Heart left ventricle (tissue), 16 donors: ENCODE results near the gene PHTF1. TPM values are rescaled to one million over a fixed set of nuclear protein-coding genes. Genes with fewer than 3 reads are reported as not detected.

ENCODE experiments used
- ATAC-seq, 4 donors: fragments of 200-7000 bp; cut with Tn5 transposase; one replicate each; pipeline ENCODE4 v1.9.1; 2020 to 2022; ENCODE audit warnings: moderate library complexity in 4 of 4, mild to moderate bottlenecking in 3 of 4, moderate number of reproducible peaks in 1 of 4
- DNase-seq, 5 donors: peaks; one replicate each; pipeline ENCODE4 v3.0.0-alpha.2; 2020
- H3K27ac ChIP-seq, 12 donors: fragments of 200-600 bp; sonication (generic) in 4 of 12; one replicate each; pipeline versions ENCODE4 v1.5.0 to v1.8.0; 2016 to 2022; ENCODE audit warnings: mild to moderate bottlenecking in 2 of 12
- H3K27me3 ChIP-seq, 9 donors: fragments of 200-600 bp; sonication (generic) in 2 of 9; one replicate each; pipeline versions ENCODE4 v1.5.1 to v1.8.0; 2016 to 2022; ENCODE audit warnings: mild to moderate bottlenecking in 3 of 9
- H3K36me3 ChIP-seq, 9 donors: fragments of 200-600 bp; sonication (generic) in 2 of 9; one replicate each; pipeline versions ENCODE4 v1.5.0 to v1.8.0; 2018 to 2022; ENCODE audit warnings: mild to moderate bottlenecking in 2 of 9
- H3K4me1 ChIP-seq, 12 donors: fragments of 200-600 bp; sonication (generic) in 4 of 12; one replicate each; pipeline versions ENCODE4 v1.5.0 to v1.8.0; 2016 to 2022; ENCODE audit warnings: mild to moderate bottlenecking in 3 of 12
- H3K4me3 ChIP-seq, 12 donors: fragments of 200-600 bp; sonication (generic) in 4 of 12; one replicate each; pipeline versions ENCODE4 v1.5.0 to v1.8.0; 2017 to 2022; ENCODE audit warnings: mild to moderate bottlenecking in 9 of 12, moderate library complexity in 4 of 12
- H3K9me3 ChIP-seq, 12 donors: fragments of 200-600 bp; sonication (generic) in 4 of 12; one replicate each; pipeline versions ENCODE4 v1.5.0 to v1.8.0; 2016 to 2022; ENCODE audit warnings: mild to moderate bottlenecking in 1 of 12
- CTCF ChIP-seq, 12 donors: fragments of 200-600 bp; sonication (generic) in 4 of 12; IDR thresholded peaks; one replicate each; pipeline versions ENCODE4 v1.5.0 to v1.8.0; 2018 to 2022; ENCODE audit warnings: antibody characterized with exemption in 12 of 12, mild to moderate bottlenecking in 5 of 12
- POLR2A ChIP-seq, 2 donors: fragments of 450-650 bp; IDR thresholded peaks; one replicate each; pipeline ENCODE4 v1.6.1; 2017; ENCODE audit warnings: antibody characterized with exemption in 2 of 2, mild to moderate bottlenecking in 2 of 2, moderate library complexity in 2 of 2
- WGBS, 4 donors: extraction: QIAGEN DNeasy Blood & Tissue Kit in 2 of 4; methylation state at CpG; one replicate each; pipeline versions ENCODE4 v1.1.5 to v1.1.7; 2013 to 2018; 5-methylcytosine and 5-hydroxymethylcytosine counted together
- intact Hi-C, 10 donors: fragments of 100-400 bp; cut with DNase I; formaldehyde crosslinking; loops; one replicate each; pipeline versions ENCODE4 v1.11.1 to v1.14.2; 2022
- polyA plus RNA-seq, 2 donors: library from polyadenylated mRNA; stranded (reverse); fragments of 200-250 nt; gene quantifications; one replicate each; pipeline ENCODE4 v1.2.3, GENCODE V29; 2013
- total RNA-seq, 9 donors: library from RNA; depleted of rRNA in 2 of 9; stranded (reverse); fragments of >200 nt in 2 of 9; fragmentation: NEBNext Ultra II Directional in 3 of 9; extraction: Animal tissue kit (Norgen Biotek cat#: 25700) in 3 of 9; gene quantifications; one replicate each; pipeline versions ENCODE4 v1.1.0 to v1.2.4, GENCODE V29; 2016 to 2023
- donor health status: ischemic (EF 13 %, LVEDD 7.1; RV severe dilation, severe dysfunction).
- donor health status: healthy with polysubstance abuse.
- donor health status: DM: no; HTN: yes; CAD: no.
- donor health status: DM: no; HTN: no; CAD: no.
- donor health status: ischemic (EF 25% LVEDD 6.9; RV normal size, moderate dysfunction).
- donor health status: ischemic (EF 25% LVEDD 5.7; RV mildly dilated, moderate dysfunction).
- donor health status: healthy.
- donor health status: DM: yes; HTN: yes; CAD: no.
- donor health status: ischemic (EF 35%, LVEDD 5.7; RV mildly dilated, moderate dysfunction).
- donor health status: nonischemic (EF 11% LVEDD 7.7; RV severe dilation, severe dysfunction).
- donor health status: DM: yes; HTN: yes; CAD: no.
- donor health status: PGD.
- donor health status: ischemic (EF 29% LVEDD 5.4; RV normal size, mild dysfunction).
- donor health status: nonischemic (EF 23%, LVEDD 6.1; RV moderate dilation, normal function).

Gene PHTF1
- total and polyA plus RNA-seq, 11 donors = 3.2 to 19.7 (median 11.9) TPM

- H3K27me3 ChIP-seq = no peaks in the 10 kb centered on the region
- no peak overlapping the region for H3K27ac ChIP-seq
- no peak overlapping the region for H3K4me3 ChIP-seq
- TF ChIP-seq CTCF (IDR thresholded peaks at IDR 0.05) (no peak), POLR2A (IDR thresholded peaks at IDR 0.05) (no peak)
- peaks cover 0 to 17% (median 0%) of the 10 kb centered on the region in 9 donors for H3K36me3 ChIP-seq
- WGBS, 4 donors = 66 to 83% (median 80%) methylated on average over 9 of the region's 9 CpGs
- DNase-seq = no peak
- peaks cover 0 to 16% (median 2%) of the 10 kb centered on the region in 12 donors for H3K4me1 ChIP-seq
- peak in 3 of 4 donors; percentile 28 to 57 (median 53) for ATAC-seq
- intact Hi-C loops = no loop called here
- H3K9me3 ChIP-seq = no peaks in the 10 kb centered on the region
Measured at GRCh38 chr1:113659035-113659434, 100.3 kb downstream of the PHTF1 start.

- WGBS, 4 donors = 58 to 65% (median 64%) methylated on average over 3 of the region's 3 CpGs
- ATAC-seq = no peak
- peaks cover 0 to 16% (median 2%) of the 10 kb centered on the region in 12 donors for H3K4me1 ChIP-seq
Measured at GRCh38 chr1:113657556-113658063, 101.7 kb downstream of the PHTF1 start.

GRCh38 chr1:113657126-113657525 is 102.2 kb downstream of the PHTF1 start:
- intact Hi-C loops = no loop called here
- Histone ChIP-seq H3K27me3 (no peaks in the 10 kb centered on the region), H3K9me3 (no peaks in the 10 kb centered on the region), H3K36me3 (peaks cover 0 to 27% (median 0%) of the 10 kb centered on the region in 9 donors), H3K27ac (peak overlapping the region in 9 of 12 donors; percentile 14 to 53 (median 43)), H3K4me1 (peaks cover 0 to 16% (median 2%) of the 10 kb centered on the region in 12 donors), H3K4me3 (no peak overlapping the region)
- TF ChIP-seq POLR2A (IDR thresholded peaks at IDR 0.05) (no peak), CTCF (IDR thresholded peaks at IDR 0.05) (no peak)
- 47 to 65% (median 60%) methylated on average over 3 of the region's 3 CpGs for WGBS, 4 donors
- DNase-seq (no peak), ATAC-seq (peak; percentile 64 to 81 (median 73))

More at GRCh38 chr1:113657556-113658063, 101.7 kb downstream of the PHTF1 start:
- intact Hi-C loops = no loop called here
- no peak for DNase-seq
- H3K36me3 ChIP-seq = peaks cover 0 to 25% (median 0%) of the 10 kb centered on the region in 9 donors
- peak overlapping the region in 9 of 12 donors; percentile 14 to 53 (median 43) for H3K27ac ChIP-seq
- no peak overlapping the region for H3K4me3 ChIP-seq
- no peaks in the 10 kb centered on the region for H3K27me3 ChIP-seq
- TF ChIP-seq POLR2A (IDR thresholded peaks at IDR 0.05) (no peak), CTCF (IDR thresholded peaks at IDR 0.05) (no peak)
- no peaks in the 10 kb centered on the region for H3K9me3 ChIP-seq

- DNase-seq (no peak), ATAC-seq (no peak)
- Histone ChIP-seq H3K36me3 (peaks cover 0 to 39% (median 4%) of the 10 kb centered on the region in 9 donors), H3K4me1 (peaks cover 0 to 16% (median 2%) of the 10 kb centered on the region in 12 donors), H3K27me3 (no peaks in the 10 kb centered on the region), H3K27ac (no peak overlapping the region), H3K9me3 (no peaks in the 10 kb centered on the region), H3K4me3 (no peak overlapping the region)
- intact Hi-C loops = no loop called here
- TF ChIP-seq CTCF (IDR thresholded peaks at IDR 0.05) (no peak), POLR2A (IDR thresholded peaks at IDR 0.05) (no peak)
- WGBS, 4 donors = 93 to 97% (median 97%) methylated on average over 2 of the region's 2 CpGs
Measured at GRCh38 chr1:113654883-113655282, 104.4 kb downstream of the PHTF1 start.
